HAP-1 (cell line): ENCODE results near the gene LGR6.
A peak's percentile ranks its signal among the peaks of the same experiment; 100 is the strongest.
"Not testable (repeated sequence)": the region's sequence is repeated elsewhere in the genome, so short reads cannot be mapped to it uniquely, and the experiment has no call there.

Source experiments
- DNase-seq, 2 experiments: peaks; one replicate each; pipeline ENCODE4 v3.0.0-alpha.2; 2016 to 2020; ENCODE audit warnings: low spot score in 2 of 2
- H3K27me3 ChIP-seq: fragments of 250-450 bp; sonication (Bioruptor Pico); 2 replicates; pipeline ENCODE4 v1.5.1; 2020; ENCODE audit warnings: low read depth, mild to moderate bottlenecking, moderate library complexity
- H3K36me3 ChIP-seq: fragments of 250-450 bp; sonication (Bioruptor Pico); replicated peaks from 2 replicates; pipeline ENCODE4 v1.5.1; 2020; ENCODE audit warnings: mild to moderate bottlenecking
- H3K4me1 ChIP-seq: fragments of 250-450 bp; sonication (Bioruptor Pico); 2 replicates; pipeline ENCODE4 v1.5.1; 2020; ENCODE audit warnings: mild to moderate bottlenecking
- H3K4me3 ChIP-seq: fragments of 250-450 bp; sonication (Bioruptor Pico); 2 replicates; pipeline ENCODE4 v1.5.1; 2020; ENCODE audit warnings: mild to moderate bottlenecking, moderate library complexity
- H3K9me3 ChIP-seq: fragments of 250-450 bp; sonication (Bioruptor Pico); 2 replicates; pipeline ENCODE4 v1.5.1; 2020; ENCODE audit warnings: mild to moderate bottlenecking, moderate library complexity
- in situ Hi-C: fragments of 300-500 bp; cut with MboI; formaldehyde crosslinking; loops from 3 replicates; pipeline ENCODE4 v1.14.3; 2020; ENCODE audit warnings: low sequenced_read_pairs, inconsistent platforms, mixed read lengths

The LGR6 gene

GRCh38 chr1:202261209-202261958 lies 67.8 kb downstream of the LGR6 start:
- H3K36me3 ChIP-seq, H3K9me3 ChIP-seq, in situ Hi-C loops, H3K4me3 ChIP-seq, H3K4me1 ChIP-seq, DNase-seq: not testable (repeated sequence)
- peaks cover 35% of the 10 kb centered on the region for H3K27me3 ChIP-seq

DNA sequence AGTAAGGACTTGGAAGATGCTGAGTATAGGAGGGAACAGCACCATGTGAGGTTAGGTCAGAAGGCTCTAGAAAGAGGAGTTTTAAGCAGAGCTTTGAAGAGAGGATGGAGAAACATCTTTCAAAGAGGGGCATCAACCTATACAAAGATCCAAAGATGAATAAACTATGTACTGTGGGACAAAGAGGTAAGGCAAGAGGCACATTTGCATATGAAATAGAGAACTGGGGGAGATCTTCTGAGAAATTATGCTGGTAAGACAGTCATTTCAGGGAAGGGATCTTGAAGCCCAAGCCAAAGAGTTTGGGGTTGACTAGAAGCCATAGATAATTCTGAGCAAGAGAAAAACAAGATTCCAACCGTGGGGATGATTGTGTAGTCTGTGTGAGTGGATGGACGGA lies 70.0 kb downstream of the LGR6 start:
- Histone ChIP-seq H3K4me3 (no peak overlapping the region), H3K4me1 (no peaks in the 10 kb centered on the region), H3K27me3 (peaks cover 21% of the 10 kb centered on the region), H3K36me3 (no peaks in the 10 kb centered on the region), H3K9me3 (0 out of 2 replicates have a peak, but pooled peaks cover 2% of the 10 kb centered on the region)
- in situ Hi-C loops: no loop called here
- no peak for DNase-seq

DNA sequence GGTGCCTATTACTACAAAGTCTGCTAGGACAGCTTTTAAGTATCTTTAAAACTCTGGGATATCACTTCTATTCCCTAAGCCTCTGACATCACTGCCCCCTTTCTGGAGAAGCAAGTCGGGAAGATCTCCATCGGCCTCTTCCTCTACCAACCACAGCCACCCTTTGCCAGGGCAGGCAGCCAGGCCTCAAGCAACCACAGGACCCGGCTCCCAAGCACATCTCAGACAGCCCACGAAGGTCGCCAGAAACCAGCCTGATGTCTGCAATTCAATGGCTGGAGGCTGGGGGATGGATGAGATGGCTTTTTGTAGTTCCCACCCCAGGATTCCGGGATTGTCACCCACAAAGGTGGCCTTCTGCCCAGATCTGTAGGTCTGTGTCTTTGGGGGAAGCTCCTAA lies 70.7 kb downstream of the LGR6 start:
- H3K36me3 ChIP-seq: no peaks in the 10 kb centered on the region
- no peak overlapping the region for H3K4me3 ChIP-seq
- H3K27me3 ChIP-seq: peaks cover 18% of the 10 kb centered on the region
- in situ Hi-C loops: no loop called here
- H3K9me3 ChIP-seq: 0 out of 2 replicates have a peak, but pooled peaks cover 2% of the 10 kb centered on the region
- DNase-seq: no peak
- H3K4me1 ChIP-seq: no peaks in the 10 kb centered on the region

GRCh38 chr1:202264726-202265125 lies 71.1 kb downstream of the LGR6 start:
- Histone ChIP-seq H3K9me3 (0 out of 2 replicates have a peak, but pooled peaks cover 2% of the 10 kb centered on the region), H3K36me3 (no peaks in the 10 kb centered on the region), H3K4me3 (no peak overlapping the region), H3K4me1 (no peaks in the 10 kb centered on the region), H3K27me3 (peaks cover 14% of the 10 kb centered on the region)
- in situ Hi-C loops: no loop called here
- no peak for DNase-seq

DNA sequence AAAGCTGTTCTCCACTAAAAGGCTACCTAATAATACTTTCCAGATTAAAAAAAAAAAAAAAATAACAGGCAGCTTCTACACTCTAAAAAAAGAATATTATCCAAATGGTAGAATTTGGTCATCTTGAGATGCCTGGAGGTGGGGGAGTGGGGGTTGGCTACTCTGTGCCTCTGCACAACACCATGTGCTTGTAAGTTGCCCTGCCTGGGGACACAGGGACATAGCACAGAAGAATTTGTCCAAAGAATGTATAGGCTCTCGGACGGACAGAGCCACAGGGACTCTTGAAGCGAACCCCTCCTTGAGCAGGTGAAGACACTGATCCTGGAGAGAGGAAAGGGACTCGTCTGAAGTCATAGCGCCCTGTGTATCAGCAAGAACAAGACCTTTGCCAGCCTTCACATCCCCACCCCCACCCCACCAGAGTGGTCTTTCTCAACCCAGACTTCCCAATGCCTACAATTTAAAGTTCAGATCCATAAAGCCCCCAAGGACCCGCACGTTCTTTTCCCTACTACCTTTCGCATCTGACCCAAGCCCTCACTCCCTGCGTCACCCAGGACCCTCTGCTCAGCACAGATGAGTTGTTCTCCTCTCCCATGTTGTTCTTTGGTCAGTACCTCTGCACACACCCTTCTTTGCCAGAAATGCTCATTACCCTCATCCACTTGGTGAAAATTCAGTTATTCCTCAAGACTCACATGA lies 72.6 kb downstream of the LGR6 start:
- in situ Hi-C loops: no loop called here
- H3K27me3 ChIP-seq: 0 out of 2 replicates have a peak, but pooled peaks cover 14% of the 10 kb centered on the region
- H3K9me3 ChIP-seq: 0 out of 2 replicates have a peak, but pooled peaks cover 2% of the 10 kb centered on the region
- no peaks in the 10 kb centered on the region for H3K4me1 ChIP-seq
- H3K36me3 ChIP-seq: no peaks in the 10 kb centered on the region
- peak in 1 of 2 experiments; percentile 1 for DNase-seq
- no peak overlapping the region for H3K4me3 ChIP-seq

- H3K4me3 ChIP-seq: no peak overlapping the region
- no peaks in the 10 kb centered on the region for H3K4me1 ChIP-seq
- no peaks in the 10 kb centered on the region for H3K9me3 ChIP-seq
- H3K36me3 ChIP-seq: no peaks in the 10 kb centered on the region
- H3K27me3 ChIP-seq: 0 out of 2 replicates have a peak, but pooled peaks cover 14% of the 10 kb centered on the region
- in situ Hi-C loops: no loop called here
- peak in 1 of 2 experiments; percentile 5 for DNase-seq
These were observed 74.4 kb downstream of the LGR6 start for GRCh38 chr1:202268032-202268431.

- Histone ChIP-seq H3K4me3 (no peak overlapping the region), H3K9me3 (no peaks in the 10 kb centered on the region), H3K27me3 (0 out of 2 replicates have a peak, but pooled peaks cover 14% of the 10 kb centered on the region), H3K4me1 (no peaks in the 10 kb centered on the region), H3K36me3 (no peaks in the 10 kb centered on the region)
- in situ Hi-C loops: no loop called here
- no peak for DNase-seq
These were observed 75.2 kb downstream of the LGR6 start for GRCh38 chr1:202268817-202269216.

DNA sequence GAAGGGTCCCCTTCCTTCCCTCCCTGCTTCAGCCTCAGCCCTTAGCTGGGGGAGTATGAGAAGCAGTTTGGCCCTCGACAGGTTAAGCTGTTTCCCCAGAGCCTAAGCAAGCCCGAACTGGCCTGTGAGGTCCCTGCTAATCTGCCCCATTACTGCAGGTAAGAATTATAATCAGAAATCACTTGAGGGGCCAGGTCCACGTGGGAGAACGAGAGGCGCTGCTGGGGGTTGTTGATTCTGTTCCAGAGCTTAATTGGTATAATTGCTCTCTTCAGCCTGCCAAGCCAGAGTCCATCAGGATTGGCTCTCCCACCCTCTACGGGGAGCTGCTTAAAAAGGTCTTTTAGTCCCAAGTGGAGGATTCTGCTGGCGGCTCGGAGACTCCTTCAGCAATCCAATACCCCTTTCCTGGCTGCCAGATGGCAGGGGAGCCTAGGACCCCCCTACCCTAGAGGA lies 77.3 kb downstream of the LGR6 start:
- in situ Hi-C loops: no loop called here
- Histone ChIP-seq H3K4me3 (no peak overlapping the region), H3K4me1 (no peaks in the 10 kb centered on the region), H3K27me3 (0 out of 2 replicates have a peak, but pooled peaks cover 4% of the 10 kb centered on the region), H3K9me3 (no peaks in the 10 kb centered on the region), H3K36me3 (no peaks in the 10 kb centered on the region)
- no peak for DNase-seq

GRCh38 chr1:202272103-202272845 lies 78.7 kb downstream of the LGR6 start:
- Histone ChIP-seq H3K36me3 (no peaks in the 10 kb centered on the region), H3K27me3 (0 out of 2 replicates have a peak, but pooled peaks cover 4% of the 10 kb centered on the region), H3K9me3 (no peaks in the 10 kb centered on the region), H3K4me1 (no peaks in the 10 kb centered on the region), H3K4me3 (no peak overlapping the region)
- in situ Hi-C loops: no loop called here
- peak in 1 of 2 experiments; percentile 2 for DNase-seq

- no peak overlapping the region for H3K4me3 ChIP-seq
- peak in 1 of 2 experiments; percentile 31 for DNase-seq
- no peaks in the 10 kb centered on the region for H3K36me3 ChIP-seq
- no peaks in the 10 kb centered on the region for H3K4me1 ChIP-seq
- H3K27me3 ChIP-seq: 0 out of 2 replicates have a peak, but pooled peaks cover 2% of the 10 kb centered on the region
- no peaks in the 10 kb centered on the region for H3K9me3 ChIP-seq
- in situ Hi-C loops: no loop called here
These were observed 81.0 kb downstream of the LGR6 start for GRCh38 chr1:202274611-202275010.

- Histone ChIP-seq H3K36me3 (no peaks in the 10 kb centered on the region), H3K27me3 (0 out of 2 replicates have a peak, but pooled peaks cover 2% of the 10 kb centered on the region), H3K9me3 (no peaks in the 10 kb centered on the region), H3K4me1 (no peaks in the 10 kb centered on the region), H3K4me3 (no peak overlapping the region)
- in situ Hi-C loops: no loop called here
- DNase-seq: peak in 1 of 2 experiments; percentile 1
These were observed 81.6 kb downstream of the LGR6 start for GRCh38 chr1:202275061-202275770.

DNA sequence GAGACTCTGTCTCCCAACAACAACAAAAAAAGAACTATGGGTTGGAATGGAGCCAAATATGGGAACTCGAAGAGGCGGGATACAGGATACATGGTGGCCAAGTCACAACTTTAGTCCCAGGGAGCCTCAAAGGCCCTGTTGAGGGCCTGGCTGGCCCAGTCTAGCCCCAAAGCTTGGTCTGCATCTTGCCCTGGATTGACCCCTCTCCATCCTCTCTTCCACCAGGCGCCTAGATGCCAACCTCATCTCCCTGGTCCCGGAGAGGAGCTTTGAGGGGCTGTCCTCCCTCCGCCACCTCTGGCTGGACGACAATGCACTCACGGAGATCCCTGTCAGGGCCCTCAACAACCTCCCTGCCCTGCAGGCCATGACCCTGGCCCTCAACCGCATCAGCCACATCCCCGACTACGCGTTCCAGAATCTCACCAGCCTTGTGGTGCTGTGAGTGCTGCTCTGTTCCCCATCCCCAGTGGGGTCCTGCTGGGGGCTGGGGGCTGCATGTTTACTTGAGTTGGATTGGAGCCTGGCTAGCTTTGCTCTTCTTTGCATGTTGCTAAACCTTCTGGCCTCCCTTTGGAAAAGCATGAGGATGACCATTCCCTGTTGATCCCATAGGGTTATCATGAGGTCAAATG lies 82.6 kb downstream of the LGR6 start:
- no peaks in the 10 kb centered on the region for H3K4me1 ChIP-seq

DNA sequence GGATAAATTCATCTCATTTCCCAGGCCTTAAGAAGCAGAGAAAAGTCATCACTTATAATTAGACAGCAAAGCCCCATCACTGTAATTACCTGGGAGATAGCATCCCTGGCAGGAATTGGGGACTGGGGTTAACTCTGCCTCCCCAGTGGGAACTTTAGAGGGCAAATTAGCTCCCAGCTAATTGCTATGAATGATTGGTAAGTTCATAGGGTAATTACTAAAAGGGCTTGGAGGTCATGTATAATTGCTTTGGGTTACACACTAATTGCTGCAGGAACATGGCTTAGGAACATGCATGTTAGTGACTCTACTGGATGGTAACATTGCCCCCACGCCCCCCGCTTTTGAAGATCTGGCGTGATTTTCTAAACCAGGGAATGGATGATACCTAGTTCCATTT lies 83.3 kb downstream of the LGR6 start:
- no peak overlapping the region for H3K4me3 ChIP-seq
- in situ Hi-C loops: no loop called here
- H3K9me3 ChIP-seq: no peaks in the 10 kb centered on the region
- DNase-seq: no peak
- H3K36me3 ChIP-seq: no peaks in the 10 kb centered on the region
- no peaks in the 10 kb centered on the region for H3K4me1 ChIP-seq
- H3K27me3 ChIP-seq: no peaks in the 10 kb centered on the region

More for the DNA sequence above, 82.6 kb downstream of the LGR6 start:
- Histone ChIP-seq H3K36me3 (no peaks in the 10 kb centered on the region), H3K4me3 (no peak overlapping the region), H3K27me3 (no peaks in the 10 kb centered on the region), H3K9me3 (no peaks in the 10 kb centered on the region)
- in situ Hi-C loops: no loop called here
- DNase-seq: peak in 1 of 2 experiments; percentile 4
